Measurements from ENCODE around the gene C5orf46. TPM values are rescaled to one million over a fixed set of nuclear protein-coding genes. Genes with fewer than 3 reads are reported as not detected.
A peak's percentile ranks its signal among the peaks of the same experiment; 100 is the strongest.

The C5orf46 gene
- total RNA-seq, 1 experiment from 2014 or later, result 78.7 TPM

DNA sequence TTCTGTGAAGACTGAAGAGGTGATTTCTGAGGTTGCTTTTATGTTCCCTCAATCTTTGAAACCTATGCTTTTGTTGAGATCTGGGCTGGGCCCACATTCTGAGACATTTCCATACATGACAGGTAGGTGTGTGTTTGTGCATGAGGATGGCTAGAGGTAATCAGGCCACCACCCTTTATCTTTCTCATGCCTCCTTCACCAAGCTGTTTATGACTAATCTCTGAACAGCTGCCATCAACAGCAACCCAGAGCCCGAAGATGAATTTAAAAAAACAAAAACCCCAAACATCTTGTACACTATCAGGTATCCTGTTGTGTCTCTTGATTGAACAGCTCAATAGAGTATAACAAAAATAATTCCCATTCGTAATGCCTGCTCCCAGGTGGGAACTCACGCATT is 12.6 kb upstream of the C5orf46 start:
- ChIA-PET CTCF (no interaction called here), POLR2A (ENCODE audit: unreplicated experiment) (interaction anchor here (0.6 kb wide), 1 partner anchor 25 kb away, joined by 17 read pairs; no protein-coding TSS in a partner anchor)
- intact Hi-C loops (cut with micrococcal nuclease), result loop anchor here (1.0 to 2.0 kb wide), 3 partner anchors 20 to 31 kb away; no protein-coding TSS in a partner anchor
- Histone ChIP-seq H3K9ac (ENCODE audit: low read length) (peak overlapping the region; percentile 78), H3K9me2 (replicated peaks; ENCODE audit: low read length) (no peaks in the 10 kb centered on the region), H3F3A (ENCODE audit: low read length, unreplicated experiment) (peaks cover 3% of the 10 kb centered on the region), H3K9me3 (ENCODE audit: low read length) (no peaks in the 10 kb centered on the region), H3K27ac (ENCODE audit: low read length) (peak overlapping the region; percentile 97), H3K36me3 (ENCODE audit: low read depth, low read length) (no peaks in the 10 kb centered on the region), H3K4me1 (ENCODE audit: insufficient read depth, low read length) (peaks cover 67% of the 10 kb centered on the region), H3K4me3 (ENCODE audit: low read length) (0 out of 2 replicates have a peak overlapping the region, but pooled peaks have one; percentile 8), H3K79me2 (ENCODE audit: low read length) (peaks cover 23% of the 10 kb centered on the region), H3K4me2 (ENCODE audit: low read length) (peak overlapping the region; percentile 75), H4K20me1 (ENCODE audit: low read length) (no peaks in the 10 kb centered on the region), H3K27me3 (ENCODE audit: low read length) (no peaks in the 10 kb centered on the region), H2AFZ (ENCODE audit: low read length) (no peak overlapping the region)
- ATAC-seq (peak; percentile 43), DNase-seq (peak; percentile 57)
- TF ChIP-seq EZH2 (IDR thresholded peaks at IDR 0.05; ENCODE audit: low read length, unreplicated experiment), result no peak
- no TSS peak for BruUV-seq (replicated peaks)

DNA sequence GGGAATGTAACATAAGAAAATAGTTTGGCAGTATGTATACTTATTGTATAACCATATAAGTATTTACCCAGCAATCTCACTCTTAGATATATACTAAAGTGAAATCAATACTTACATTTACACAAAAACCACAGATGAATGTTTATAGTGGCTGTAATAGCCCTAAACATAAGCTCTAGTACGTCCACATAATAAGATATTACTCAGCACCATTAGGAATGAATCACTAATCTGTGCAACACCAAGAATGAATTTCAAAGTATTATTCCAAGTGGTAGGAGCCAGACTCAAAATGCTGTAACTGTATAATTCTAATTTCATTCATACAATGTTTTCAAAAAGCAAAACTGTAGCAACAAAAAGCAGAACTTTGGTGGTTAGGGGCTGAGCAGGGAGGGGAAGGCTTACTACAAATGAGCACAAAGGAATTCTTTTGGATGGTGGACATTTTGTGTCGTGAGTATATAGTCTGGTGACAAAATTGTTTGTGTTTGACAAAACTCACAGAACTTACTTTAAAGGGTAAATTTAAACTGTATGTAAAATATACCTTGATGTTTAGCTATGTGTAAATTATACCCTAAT is 11.9 kb upstream of the C5orf46 start:
- H4K20me1 ChIP-seq (ENCODE audit: low read length), result no peaks in the 10 kb centered on the region
- H3K4me3 ChIP-seq (ENCODE audit: low read length), result peak overlapping the region; percentile 52; the same call in 1 of the 2 replicates
- no peaks in the 10 kb centered on the region for H3K27me3 ChIP-seq (ENCODE audit: low read length)
- H3K27ac ChIP-seq (ENCODE audit: low read length), result peak overlapping the region; percentile 97
- CTCF ChIA-PET, result interaction anchor here (0.5 to 1.1 kb wide), 3 partner anchors 17 to 60 kb away, joined by 3 read pairs; no protein-coding TSS in a partner anchor
- no peaks in the 10 kb centered on the region for H3K9me3 ChIP-seq (ENCODE audit: low read length)
- peak overlapping the region; percentile 75 for H3K4me2 ChIP-seq (ENCODE audit: low read length)
- POLR2A ChIA-PET (ENCODE audit: unreplicated experiment), result interaction anchor here (0.6 kb wide), 2 partner anchors 22 to 24 kb away, joined by 3 to 17 read pairs; no protein-coding TSS in a partner anchor
- peaks cover 3% of the 10 kb centered on the region for H3F3A ChIP-seq (ENCODE audit: low read length, unreplicated experiment)
- no peaks in the 10 kb centered on the region for H3K9me2 ChIP-seq (replicated peaks; ENCODE audit: low read length)
- TF ChIP-seq, protein P1, sequence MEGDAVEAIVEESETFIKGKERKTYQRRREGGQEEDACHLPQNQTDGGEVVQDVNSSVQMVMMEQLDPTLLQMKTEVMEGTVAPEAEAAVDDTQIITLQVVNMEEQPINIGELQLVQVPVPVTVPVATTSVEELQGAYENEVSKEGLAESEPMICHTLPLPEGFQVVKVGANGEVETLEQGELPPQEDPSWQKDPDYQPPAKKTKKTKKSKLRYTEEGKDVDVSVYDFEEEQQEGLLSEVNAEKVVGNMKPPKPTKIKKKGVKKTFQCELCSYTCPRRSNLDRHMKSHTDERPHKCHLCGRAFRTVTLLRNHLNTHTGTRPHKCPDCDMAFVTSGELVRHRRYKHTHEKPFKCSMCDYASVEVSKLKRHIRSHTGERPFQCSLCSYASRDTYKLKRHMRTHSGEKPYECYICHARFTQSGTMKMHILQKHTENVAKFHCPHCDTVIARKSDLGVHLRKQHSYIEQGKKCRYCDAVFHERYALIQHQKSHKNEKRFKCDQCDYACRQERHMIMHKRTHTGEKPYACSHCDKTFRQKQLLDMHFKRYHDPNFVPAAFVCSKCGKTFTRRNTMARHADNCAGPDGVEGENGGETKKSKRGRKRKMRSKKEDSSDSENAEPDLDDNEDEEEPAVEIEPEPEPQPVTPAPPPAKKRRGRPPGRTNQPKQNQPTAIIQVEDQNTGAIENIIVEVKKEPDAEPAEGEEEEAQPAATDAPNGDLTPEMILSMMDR (conservative IDR thresholded peaks at IDR 0.05; ENCODE audit: low read depth, low read length), result no peak
- TF ChIP-seq EZH2 (IDR thresholded peaks at IDR 0.05; ENCODE audit: low read length, unreplicated experiment) (no peak), EZH2phosphoT487 (IDR thresholded peaks at IDR 0.05; ENCODE audit: borderline replicate concordance, low read length) (no peak)
- ATAC-seq, result peak; percentile 73
- H3K4me1 ChIP-seq (ENCODE audit: insufficient read depth, low read length), result peaks cover 72% of the 10 kb centered on the region
- DNase-seq, result peak; percentile 94
- intact Hi-C loops (cut with micrococcal nuclease), result loop anchor here (1.0 to 2.0 kb wide), 3 partner anchors 19 to 30 kb away; no protein-coding TSS in a partner anchor
- H3K9ac ChIP-seq (ENCODE audit: low read length), result peak overlapping the region; percentile 85
- H3K36me3 ChIP-seq (ENCODE audit: low read depth, low read length), result no peaks in the 10 kb centered on the region
- BruUV-seq (replicated peaks), result no TSS peak
- peaks cover 23% of the 10 kb centered on the region for H3K79me2 ChIP-seq (ENCODE audit: low read length)
- H2AFZ ChIP-seq (ENCODE audit: low read length), result no peak overlapping the region

DNA sequence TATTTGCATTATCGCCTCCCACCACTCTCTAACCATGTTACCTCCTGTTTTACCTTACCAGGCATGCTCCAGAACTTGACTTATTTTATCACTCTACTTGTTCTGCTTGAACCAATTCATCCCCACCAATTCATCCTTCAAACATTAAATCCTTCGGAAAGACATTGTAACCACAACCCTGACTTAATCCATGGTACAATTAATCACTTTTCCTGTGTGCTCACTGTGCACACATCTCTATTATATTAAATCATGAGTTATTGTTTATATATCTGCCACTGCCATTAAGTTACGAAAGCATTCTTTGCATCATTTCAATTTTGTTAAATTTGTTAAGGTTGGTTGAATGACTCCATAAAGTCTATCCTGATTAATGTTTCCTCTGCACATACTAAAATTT is 7.4 kb upstream of the C5orf46 start:
- peak; percentile 96 for DNase-seq
- H3K4me3 ChIP-seq (ENCODE audit: low read length), result no peak overlapping the region
- no peak overlapping the region for H2AFZ ChIP-seq (ENCODE audit: low read length)
- H4K20me1 ChIP-seq (ENCODE audit: low read length), result no peaks in the 10 kb centered on the region
- H3K27me3 ChIP-seq (ENCODE audit: low read length), result no peaks in the 10 kb centered on the region
- H3K36me3 ChIP-seq (ENCODE audit: low read depth, low read length), result no peaks in the 10 kb centered on the region
- H3K4me1 ChIP-seq (ENCODE audit: insufficient read depth, low read length), result peaks cover 64% of the 10 kb centered on the region
- ChIA-PET CTCF (no interaction called here), POLR2A (ENCODE audit: unreplicated experiment) (no interaction called here)
- H3K4me2 ChIP-seq (ENCODE audit: low read length), result peak overlapping the region; percentile 41
- H3K9me3 ChIP-seq (ENCODE audit: low read length), result no peaks in the 10 kb centered on the region
- peak overlapping the region; percentile 75 for H3K9ac ChIP-seq (ENCODE audit: low read length)
- peaks cover 3% of the 10 kb centered on the region for H3F3A ChIP-seq (ENCODE audit: low read length, unreplicated experiment)
- intact Hi-C loops (cut with micrococcal nuclease), result loop anchor here (1.0 kb wide), 1 partner anchor 14 kb away; no protein-coding TSS in a partner anchor
- peak overlapping the region; percentile 97 for H3K27ac ChIP-seq (ENCODE audit: low read length)
- TF ChIP-seq EZH2 (IDR thresholded peaks at IDR 0.05; ENCODE audit: low read length, unreplicated experiment), result no peak
- TF ChIP-seq EZH2phosphoT487 (IDR thresholded peaks at IDR 0.05; ENCODE audit: borderline replicate concordance, low read length), result no peak
- TF ChIP-seq, protein P1 (conservative IDR thresholded peaks at IDR 0.05; ENCODE audit: low read depth, low read length), result no peak
- peaks cover 31% of the 10 kb centered on the region for H3K79me2 ChIP-seq (ENCODE audit: low read length)
- ATAC-seq, result peak; percentile 74
- H3K9me2 ChIP-seq (replicated peaks; ENCODE audit: low read length), result no peaks in the 10 kb centered on the region
- no TSS peak for BruUV-seq (replicated peaks)

Measured in PC-3 (cell line).